Measurements from ENCODE around the gene CRYBG3.

CRYBG3 gene

GRCh38 chr3:97860364-97860763 is 38.6 kb downstream of the CRYBG3 start:
- TF ChIP-seq CTCF (IDR thresholded peaks at IDR 0.05; ENCODE audit: borderline replicate concordance, insufficient read depth, low read depth, low read length): no peak
- H3K4me3 ChIP-seq (ENCODE audit: low read depth, low read length): no peak overlapping the region

GRCh38 chr3:97862582-97862981 is 40.8 kb downstream of the CRYBG3 start:
- no peak overlapping the region for H3K4me3 ChIP-seq (ENCODE audit: low read depth, low read length)
- no peak for TF ChIP-seq CTCF (IDR thresholded peaks at IDR 0.05; ENCODE audit: borderline replicate concordance, insufficient read depth, low read depth, low read length)

- no peak for TF ChIP-seq CTCF (IDR thresholded peaks at IDR 0.05; ENCODE audit: borderline replicate concordance, insufficient read depth, low read depth, low read length)
- no peak overlapping the region for H3K4me3 ChIP-seq (ENCODE audit: low read depth, low read length)
These were observed 41.2 kb downstream of the CRYBG3 start for GRCh38 chr3:97863031-97863430.

GRCh38 chr3:97863775-97864174 is 42.0 kb downstream of the CRYBG3 start:
- TF ChIP-seq CTCF (IDR thresholded peaks at IDR 0.05; ENCODE audit: borderline replicate concordance, insufficient read depth, low read depth, low read length): no peak
- H3K4me3 ChIP-seq (ENCODE audit: low read depth, low read length): no peak overlapping the region

GRCh38 chr3:97871186-97871585 is 49.4 kb downstream of the CRYBG3 start:
- H3K4me3 ChIP-seq (ENCODE audit: low read depth, low read length): no peak overlapping the region

GRCh38 chr3:97871801-97872524 is 50.2 kb downstream of the CRYBG3 start:
- no peak for TF ChIP-seq CTCF (IDR thresholded peaks at IDR 0.05; ENCODE audit: borderline replicate concordance, insufficient read depth, low read depth, low read length)
- H3K4me3 ChIP-seq (ENCODE audit: low read depth, low read length): no peak overlapping the region

More at GRCh38 chr3:97871186-97871585, 49.4 kb downstream of the CRYBG3 start:
- TF ChIP-seq CTCF (IDR thresholded peaks at IDR 0.05; ENCODE audit: borderline replicate concordance, insufficient read depth, low read depth, low read length): no peak

GRCh38 chr3:97872525-97873042 is 50.8 kb downstream of the CRYBG3 start:
- H3K4me3 ChIP-seq (ENCODE audit: low read depth, low read length): no peak overlapping the region
- no peak for TF ChIP-seq CTCF (IDR thresholded peaks at IDR 0.05; ENCODE audit: borderline replicate concordance, insufficient read depth, low read depth, low read length)

Data from GM12875 (cell line).